ENCODE measurements around the gene CXCR2.

DNA sequence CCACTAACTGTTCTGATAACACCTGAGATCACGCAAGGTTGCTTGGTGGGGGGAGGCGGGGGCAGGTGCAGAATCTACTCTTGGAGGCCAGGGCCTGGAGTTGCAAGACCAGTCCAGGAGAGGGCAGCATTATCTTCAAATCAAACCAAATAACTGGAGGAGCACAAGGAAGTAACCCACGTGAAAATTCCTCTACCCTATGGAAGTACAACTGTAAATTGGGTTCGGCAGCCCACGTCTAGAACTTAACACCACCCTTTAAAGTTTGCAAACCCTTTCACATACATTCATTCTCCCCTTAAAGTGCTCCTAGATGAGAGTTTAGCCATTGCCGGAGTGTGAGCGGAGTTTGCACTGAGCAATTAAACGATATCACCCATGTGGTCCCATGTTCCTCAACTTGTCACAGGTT, 60.5 kb downstream of the CXCR2 start:
- TF ChIP-seq, protein P1, sequence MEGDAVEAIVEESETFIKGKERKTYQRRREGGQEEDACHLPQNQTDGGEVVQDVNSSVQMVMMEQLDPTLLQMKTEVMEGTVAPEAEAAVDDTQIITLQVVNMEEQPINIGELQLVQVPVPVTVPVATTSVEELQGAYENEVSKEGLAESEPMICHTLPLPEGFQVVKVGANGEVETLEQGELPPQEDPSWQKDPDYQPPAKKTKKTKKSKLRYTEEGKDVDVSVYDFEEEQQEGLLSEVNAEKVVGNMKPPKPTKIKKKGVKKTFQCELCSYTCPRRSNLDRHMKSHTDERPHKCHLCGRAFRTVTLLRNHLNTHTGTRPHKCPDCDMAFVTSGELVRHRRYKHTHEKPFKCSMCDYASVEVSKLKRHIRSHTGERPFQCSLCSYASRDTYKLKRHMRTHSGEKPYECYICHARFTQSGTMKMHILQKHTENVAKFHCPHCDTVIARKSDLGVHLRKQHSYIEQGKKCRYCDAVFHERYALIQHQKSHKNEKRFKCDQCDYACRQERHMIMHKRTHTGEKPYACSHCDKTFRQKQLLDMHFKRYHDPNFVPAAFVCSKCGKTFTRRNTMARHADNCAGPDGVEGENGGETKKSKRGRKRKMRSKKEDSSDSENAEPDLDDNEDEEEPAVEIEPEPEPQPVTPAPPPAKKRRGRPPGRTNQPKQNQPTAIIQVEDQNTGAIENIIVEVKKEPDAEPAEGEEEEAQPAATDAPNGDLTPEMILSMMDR (IDR thresholded peaks at IDR 0.05) = peak; percentile 77 to 90 (median 84)
- no peak for TF ChIP-seq POLR2A (IDR thresholded peaks at IDR 0.05)
